Dermis blood vessel endothelial cell (primary cell): Measurements from ENCODE around the gene CDC45. TPM values are rescaled to one million over a fixed set of nuclear protein-coding genes. Genes with fewer than 3 reads are reported as not detected.
A peak's percentile ranks its signal among the peaks of the same experiment; 100 is the strongest.

ENCODE experiments used
- DNase-seq: peaks from one replicate; pipeline ENCODE4 v3.0.0; 2010
- total RNA-seq: library from RNA; depleted of rRNA; stranded (reverse); fragments of >200 nt; gene quantifications from 2 replicates; pipeline ENCODE4 v1.2.3, GENCODE V29; 2014

The CDC45 gene
- total RNA-seq, 1 donor from 2014 or later = 12.4 TPM

DNA sequence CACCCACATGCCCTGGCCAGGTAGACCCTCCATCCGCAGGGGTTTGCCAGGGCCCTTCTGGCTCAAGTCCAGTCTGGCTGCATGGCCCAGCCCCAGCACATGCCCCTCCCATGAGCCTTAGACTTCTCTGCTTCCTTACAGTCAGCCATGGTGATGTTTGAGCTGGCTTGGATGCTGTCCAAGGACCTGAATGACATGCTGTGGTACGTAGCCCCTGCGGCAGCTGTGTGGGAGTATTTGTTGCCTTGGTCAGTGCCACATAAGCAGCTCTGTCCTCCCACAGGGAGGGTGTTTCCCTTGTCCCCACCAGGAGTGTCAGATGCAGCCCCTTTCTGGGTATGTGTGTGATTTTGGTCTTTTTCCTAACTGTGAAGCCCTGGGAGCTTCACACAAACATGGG is 17.5 kb downstream of the CDC45 start:
- DNase-seq = peak; percentile 94

DNA sequence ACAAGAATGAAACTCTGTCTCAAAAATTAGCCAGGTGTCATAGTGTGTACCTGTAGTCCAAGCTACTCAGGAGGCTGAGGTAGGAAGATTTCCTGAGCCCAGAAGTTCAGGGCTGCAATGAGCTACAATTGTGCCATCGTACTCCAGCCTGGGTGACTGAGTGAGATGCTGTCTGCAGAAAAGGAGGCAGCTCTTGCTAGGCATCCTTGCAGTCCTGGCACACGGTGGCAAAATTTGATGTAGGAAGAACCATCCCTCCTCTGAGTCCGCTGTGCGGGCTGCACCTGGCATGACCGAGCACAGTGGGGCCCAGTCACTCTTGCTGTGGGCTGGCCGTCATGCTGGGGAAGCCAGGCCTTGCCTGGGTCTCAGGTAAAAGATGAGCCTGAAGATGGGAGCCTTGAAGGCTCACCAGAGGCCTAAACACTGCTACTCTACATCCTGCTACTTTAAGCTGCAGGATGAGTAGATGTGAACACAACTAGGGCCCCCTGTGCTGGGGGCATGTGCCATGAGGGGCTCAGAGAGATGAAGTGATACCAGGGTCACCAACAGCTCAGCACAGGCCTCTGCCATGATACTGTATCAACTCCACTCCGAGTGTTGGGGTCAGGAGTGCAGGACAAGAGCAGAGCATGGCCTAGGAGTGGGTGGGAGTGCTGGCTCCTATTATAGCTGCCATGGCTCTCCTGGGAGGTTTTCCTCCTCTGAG is 18.6 kb downstream of the CDC45 start:
- DNase-seq = no peak

DNA sequence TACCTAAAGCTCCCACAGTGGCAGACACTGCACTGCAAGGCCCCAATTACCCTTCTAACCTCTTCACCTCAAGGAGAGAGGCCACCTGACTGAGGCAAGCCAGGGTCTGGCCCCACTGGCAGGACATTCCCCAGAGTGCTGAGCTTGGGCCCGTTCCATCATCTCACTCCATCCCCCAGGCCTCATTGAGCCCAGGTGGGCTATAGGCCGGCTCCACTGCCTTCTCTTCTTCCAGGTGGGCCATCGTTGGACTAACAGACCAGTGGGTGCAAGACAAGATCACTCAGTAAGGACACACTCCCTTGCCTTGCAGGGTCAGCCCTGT is 19.1 kb downstream of the CDC45 start:
- no peak for DNase-seq

DNA sequence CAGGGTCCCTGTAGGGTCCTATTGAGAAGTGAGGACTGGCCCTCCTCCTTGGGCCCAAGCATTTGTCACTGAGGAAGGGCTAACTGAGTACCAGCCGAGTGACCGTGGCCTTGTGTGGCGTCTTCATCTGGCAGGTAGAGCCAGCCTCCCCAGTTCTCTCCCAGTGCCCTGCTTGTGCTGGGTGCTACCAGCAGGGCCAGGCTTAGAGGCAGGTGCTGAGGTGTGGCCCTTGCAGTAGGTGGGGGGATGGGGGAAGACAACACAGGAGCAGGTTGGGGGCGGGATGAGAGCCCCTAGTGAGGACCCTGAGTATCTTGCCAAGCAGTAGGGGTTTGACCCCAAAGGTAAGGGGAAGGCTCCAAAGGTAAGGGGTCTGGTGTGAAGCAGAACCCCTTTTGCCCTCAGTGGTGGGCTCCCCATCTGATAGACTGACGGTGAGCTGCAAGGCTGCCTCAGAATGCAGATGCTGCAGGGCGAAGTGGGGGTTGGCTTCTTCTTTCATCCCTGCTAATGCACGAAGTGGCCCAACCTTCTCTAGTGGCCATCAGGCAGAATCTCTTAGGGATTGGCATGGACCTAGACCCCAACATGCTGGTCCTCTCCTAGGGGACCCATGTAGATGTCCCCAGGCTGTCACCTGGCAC is 19.6 kb downstream of the CDC45 start:
- no peak for DNase-seq

DNA sequence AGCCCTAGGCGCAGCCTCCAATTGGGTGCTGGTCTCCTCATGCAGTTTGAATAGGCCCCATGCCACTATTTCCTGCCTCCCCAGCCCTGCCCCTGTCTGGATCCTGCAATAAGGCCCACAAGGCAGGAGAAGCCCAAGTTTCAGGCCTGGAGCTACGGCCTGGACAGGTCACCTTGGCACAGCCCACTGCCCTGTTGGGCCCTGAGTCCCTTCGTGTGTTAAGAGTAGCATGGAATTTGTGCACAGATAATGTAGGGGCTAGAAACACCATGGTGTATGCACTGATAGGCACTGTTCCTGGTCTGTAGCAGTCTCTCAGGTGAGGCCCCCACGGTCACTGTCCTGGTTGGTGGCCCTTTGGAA is 20.1 kb downstream of the CDC45 start:
- no peak for DNase-seq

DNA sequence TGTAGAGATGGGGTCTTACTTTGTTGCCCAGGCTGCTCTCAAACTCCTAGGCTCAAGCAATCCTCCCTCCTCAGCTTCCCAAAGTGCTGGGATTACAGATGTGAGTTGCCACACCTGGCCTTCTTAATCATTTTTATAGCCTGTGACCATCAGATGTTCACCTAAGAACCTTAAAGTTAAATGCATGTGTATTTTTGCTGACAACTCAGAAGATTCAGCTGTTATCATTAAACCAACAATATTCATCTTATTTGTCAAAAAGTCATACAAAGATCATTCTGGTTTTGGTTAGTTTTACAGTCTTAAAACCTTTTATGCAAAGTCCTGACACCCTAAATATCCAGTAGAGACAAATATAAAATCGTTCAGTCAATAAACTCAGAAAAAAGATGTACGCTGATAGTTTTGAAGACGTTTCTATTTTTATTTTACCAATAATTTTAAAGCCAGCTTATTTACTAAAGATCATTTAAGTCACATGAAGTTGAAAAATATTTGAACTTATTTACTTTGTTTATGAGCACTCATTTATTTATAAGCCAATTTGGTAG is 22.3 kb downstream of the CDC45 start:
- no peak for DNase-seq

DNA sequence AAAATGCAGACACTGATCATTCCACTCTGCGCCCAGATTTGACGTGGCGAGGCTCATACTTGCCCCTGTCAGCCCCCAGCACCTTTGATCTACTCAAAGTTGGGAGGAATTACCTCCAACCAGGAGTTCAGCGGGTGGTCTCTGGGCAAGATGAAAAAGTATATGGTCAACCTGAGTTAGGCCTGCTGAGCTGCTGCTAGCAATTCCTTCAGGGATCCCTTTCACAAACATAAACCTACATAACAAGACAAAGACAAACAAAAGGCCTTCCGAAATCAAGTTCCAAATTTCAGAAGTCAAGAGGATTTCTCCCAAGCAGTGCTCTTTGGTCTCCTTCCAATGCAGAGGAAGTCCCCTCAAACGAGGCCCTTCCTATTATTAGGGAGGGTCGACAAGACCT is 23.6 kb downstream of the CDC45 start:
- DNase-seq = no peak

DNA sequence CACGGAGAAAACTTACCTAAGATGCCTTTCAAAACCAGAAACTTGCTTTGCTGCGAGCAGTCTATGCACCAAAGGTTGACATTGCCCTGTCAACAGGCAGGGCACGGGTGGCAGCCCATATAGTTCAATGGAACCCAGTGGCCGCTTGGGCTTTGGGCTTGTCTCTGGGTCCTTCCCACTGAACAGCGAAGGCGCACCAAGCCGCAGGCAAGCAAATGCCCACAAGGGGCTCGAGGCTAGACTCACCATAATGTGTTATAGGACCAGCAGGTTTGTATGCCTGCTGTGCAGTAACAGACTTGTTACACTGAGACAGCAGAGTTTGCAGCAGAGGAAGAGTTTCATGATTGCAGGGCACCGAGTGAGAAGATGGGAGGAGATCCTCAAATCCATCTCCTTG is 24.1 kb downstream of the CDC45 start:
- no peak for DNase-seq

DNA sequence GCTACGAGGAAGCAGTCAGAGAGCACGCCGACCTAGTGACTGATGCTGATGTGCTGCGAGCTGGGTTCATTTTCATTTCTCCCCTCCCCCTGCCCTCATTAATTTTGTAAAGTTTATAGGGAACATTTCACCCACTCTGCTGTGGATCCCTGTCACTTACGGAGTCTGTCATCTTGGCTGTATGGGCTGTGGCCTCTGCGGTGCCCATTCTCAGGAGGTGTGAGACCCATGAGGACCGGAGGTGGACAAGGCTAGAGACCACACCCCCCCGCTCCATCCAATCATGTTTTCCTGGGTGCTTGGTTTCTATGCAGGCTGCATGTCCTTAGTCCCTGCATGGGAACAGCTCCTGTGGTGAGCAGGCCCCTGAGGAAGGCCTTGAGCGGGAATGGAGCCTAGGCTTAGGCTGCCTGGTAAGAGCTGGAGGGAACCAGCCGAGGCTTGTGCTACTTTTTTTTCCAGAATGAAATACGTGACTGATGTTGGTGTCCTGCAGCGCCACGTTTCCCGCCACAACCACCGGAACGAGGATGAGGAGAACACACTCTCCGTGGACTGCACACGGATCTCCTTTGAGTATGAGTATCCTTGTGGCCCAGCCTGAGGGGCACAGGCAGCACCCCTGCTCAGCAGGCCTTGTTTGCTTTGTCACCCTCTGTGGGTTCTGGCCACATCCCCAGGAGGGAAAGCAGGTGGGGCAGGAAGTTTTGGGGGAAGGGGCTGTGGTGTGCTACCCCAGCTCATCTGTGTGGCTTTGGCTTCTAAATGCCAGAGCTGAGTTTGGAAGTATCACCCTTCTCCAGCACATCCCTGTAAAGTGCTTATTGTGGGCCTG is 25.4 kb downstream of the CDC45 start:
- no peak for DNase-seq

DNA sequence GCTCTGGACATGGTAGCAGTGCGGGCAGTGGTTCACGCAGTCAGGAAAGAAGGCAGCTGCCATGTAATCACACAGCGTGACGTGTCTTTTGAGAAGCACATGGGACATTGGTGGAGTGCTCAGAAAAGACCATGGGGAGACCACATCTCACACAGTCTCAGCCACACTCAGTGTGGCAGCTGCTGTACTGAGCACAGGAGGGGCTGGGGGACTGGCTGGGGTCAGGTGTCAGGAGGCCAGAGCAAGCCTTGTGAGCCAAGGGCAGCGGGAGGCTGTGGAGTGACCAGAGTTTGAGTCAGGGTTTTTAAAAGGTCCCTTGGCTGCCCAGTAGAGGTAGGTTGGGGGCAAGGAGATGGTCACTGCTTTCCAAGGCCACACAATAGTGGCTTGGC is 26.0 kb downstream of the CDC45 start:
- DNase-seq = no peak

DNA sequence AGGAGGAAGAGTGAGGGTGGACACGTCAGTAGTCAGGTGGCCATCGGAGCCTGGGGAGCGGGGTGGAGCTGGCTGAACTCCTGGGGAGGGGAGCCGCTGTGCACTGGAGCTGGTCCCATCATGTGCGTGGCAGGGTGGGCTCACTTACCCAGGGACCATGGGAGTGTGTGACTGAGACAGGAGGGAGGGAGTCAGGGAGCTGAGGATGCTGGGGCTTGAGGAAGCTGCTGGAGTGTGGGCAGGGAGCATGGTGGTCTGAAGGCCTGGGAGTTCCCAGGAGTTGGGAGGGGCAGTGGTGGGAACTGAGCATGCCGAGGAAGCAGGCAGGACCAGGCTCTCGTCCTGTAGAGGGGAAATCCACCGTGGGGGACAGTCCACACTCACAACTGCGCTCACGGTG is 26.5 kb downstream of the CDC45 start:
- DNase-seq = no peak

DNA sequence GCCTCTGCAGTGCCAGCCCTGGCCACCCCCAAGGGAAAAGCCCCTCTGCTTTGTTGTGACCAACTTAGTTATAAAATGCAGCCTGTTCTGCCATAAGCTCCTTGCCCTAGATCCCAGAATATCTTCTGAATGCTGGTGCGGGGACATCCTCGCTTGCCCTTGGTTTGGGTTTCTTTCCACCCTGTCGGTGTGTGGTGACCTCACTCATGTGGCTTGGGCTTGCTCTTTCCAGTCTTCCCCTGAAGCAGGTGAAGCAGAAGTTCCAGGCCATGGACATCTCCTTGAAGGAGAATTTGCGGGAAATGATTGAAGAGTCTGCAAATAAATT is 27.8 kb downstream of the CDC45 start:
- DNase-seq = no peak

DNA sequence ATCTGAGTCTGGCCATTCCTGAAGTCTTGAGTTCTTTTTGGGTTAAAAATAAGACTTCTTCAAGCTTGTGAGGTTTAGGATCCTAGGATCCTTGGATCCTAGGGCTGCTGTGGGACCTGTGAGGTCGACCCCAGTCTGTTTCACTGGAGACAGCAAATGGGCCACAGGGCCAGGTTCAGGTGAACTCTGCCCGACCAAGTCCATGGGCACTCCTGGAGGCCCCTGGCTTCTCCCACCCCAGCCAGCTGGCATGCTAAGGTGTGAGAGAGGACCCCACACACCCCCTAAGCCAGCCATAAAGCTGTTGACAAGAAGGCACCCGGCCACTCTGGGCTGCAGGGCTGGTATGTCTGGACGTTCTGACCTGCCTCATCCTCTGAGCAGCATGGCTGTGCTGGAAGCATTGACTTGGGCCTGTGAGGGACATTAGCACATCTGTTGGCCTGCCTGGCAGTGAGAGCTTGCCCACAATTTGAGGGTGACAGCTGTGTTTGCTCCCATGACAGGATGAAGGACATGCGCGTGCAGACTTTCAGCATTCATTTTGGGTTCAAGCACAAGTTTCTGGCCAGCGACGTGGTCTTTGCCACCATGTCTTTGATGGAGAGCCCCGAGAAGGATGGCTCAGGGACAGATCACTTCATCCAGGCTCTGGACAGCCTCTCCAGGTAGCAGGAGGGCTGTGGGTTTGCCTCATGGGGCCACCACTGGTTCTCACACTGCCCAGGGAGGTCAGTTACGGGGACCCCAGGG is 28.5 kb downstream of the CDC45 start:
- DNase-seq = no peak

DNA sequence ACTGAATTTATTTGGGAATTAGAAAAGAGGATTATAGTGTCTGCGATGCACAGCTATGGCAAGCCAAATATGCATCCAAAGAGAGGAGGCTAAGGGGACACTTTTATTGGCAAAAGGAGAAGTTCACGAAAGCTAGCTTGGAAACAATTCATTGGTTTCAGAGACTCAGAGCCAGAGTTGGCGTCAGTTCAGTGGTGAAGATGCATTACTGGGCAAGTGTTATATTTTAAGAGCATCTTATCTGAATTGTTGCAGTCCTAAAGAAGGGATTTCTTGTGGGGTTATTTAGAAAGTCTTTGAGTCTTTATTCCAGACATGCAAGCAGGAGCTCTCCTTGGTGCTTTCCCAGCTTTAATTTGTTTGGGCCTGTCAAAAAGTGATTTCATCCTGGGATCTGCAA is 29.5 kb downstream of the CDC45 start:
- no peak for DNase-seq

DNA sequence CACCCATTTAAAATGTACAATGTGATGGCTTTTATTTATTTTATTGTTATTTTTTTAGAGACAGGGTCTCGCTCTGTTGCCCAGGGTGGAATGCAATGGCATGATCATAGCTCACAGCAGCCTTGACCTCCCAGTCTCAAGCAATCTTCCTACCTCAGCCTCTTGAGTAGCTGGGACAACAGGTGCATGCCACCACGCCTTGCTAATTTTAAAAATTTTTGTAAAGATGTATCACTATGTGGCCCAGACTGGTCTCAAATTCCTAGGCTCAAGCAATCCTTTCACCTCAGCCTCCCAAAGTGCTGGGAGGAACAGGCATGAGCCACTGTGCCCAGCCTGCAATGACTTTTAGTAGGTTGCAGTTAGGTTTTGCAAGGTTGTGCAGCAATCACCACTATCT is 30.2 kb downstream of the CDC45 start:
- DNase-seq = no peak

DNA sequence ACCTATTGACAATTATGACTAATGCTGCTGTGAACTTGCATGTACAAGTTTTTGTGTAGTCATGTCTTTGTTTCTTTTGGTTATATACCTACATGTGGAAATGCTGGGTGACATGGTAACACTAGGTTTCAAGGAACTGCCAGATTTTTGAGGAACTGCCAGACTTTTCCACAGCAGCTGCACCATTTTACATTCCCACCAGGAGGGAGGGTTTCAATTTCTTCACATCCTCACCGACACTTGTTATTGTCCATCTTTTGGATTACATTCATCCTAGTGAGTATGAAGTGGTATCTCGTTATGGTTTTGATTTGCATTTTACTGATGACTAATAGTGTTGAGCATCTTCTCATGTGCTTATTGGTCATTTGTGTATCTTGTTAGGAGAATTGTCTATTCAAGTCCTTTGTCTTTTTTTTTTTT is 31.2 kb downstream of the CDC45 start:
- no peak for DNase-seq

DNA sequence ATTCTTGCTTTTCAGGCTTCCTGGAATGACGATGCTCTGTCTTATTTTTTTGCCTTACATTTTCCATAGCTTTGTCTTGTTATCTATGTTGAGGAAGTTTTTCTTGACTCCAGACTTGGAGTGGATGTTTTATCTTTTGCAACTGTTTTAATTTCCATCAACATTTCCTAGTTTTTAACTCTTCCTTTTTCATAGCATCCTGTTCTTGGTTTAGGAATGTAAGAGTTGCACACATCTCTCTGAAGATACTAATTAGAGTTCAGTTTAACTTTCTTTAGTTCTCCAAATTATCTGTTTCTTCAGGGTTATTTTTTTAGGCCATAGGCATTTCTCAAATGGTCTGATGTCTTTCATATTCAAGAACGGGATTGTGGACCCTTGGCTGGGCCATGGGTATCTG is 34.1 kb downstream of the CDC45 start:
- DNase-seq = no peak

DNA sequence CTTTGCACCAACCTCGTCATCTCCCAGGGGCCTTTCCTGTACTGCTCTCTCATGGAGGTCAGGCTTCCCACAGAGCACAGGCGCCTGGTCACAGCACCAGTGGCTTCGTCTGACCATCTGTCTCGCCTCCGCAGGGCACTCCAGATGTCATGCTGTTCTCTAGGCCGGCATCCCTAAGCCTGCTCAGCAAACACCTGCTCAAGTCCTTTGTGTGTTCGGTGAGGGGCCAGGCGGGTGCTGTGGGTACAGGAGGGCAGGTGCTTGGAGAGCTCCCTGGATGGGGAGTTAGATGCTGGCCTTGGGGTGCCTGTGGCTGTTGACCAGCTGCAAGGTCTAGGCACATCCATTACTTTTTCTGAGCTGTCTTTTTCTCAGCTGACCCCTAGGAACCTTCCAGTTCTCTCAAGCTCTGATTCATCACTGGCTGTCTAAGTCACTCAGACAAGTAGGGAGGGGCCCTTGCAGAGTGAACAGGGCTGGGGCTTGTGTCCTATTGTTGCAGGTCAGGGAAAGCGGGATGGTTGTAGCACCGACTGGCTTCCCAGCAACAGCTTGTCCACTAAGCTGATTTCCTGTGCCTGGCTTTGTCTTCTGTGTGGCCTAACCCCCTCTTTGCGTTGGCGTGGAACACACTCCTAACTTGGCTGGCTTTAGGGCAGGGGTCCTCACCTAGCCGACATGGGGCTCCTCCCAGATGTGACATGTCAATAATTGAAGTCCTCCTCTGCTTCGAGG is 35.3 kb downstream of the CDC45 start:
- DNase-seq = peak; percentile 37

DNA sequence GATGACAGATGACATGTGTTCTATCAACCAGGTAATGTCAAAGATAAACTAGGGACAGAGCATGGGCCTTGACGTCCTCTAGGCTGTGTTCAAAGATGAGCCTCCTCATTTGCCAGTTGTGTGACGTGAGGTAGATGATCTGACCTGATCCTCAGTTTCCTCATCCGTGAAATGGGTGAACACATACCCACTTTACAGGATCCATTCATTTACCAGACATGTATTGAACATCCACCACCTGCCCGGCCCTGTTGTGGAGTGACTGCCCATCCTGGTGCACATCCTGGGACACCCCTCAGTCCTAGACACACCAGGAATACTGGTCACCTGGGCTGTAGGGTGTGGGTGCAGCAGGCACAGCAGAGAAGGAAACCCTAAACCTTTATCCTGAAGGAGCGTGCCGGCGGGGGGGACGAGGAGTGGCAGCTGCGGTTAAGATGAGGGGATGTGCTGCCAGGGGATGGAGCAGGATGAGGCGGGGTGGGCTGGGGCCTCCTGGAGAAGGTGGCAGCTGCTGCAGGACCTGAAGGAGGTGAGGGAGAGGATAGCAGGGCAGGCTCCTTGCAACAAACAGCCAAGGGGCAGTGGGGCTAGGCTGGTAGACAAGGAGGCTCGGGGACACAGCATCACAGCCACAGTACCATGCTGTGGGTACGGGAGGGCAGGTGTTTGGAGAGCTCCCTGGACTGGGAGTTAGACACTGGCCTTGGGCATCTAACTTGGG is 36.1 kb downstream of the CDC45 start:
- no peak for DNase-seq

DNA sequence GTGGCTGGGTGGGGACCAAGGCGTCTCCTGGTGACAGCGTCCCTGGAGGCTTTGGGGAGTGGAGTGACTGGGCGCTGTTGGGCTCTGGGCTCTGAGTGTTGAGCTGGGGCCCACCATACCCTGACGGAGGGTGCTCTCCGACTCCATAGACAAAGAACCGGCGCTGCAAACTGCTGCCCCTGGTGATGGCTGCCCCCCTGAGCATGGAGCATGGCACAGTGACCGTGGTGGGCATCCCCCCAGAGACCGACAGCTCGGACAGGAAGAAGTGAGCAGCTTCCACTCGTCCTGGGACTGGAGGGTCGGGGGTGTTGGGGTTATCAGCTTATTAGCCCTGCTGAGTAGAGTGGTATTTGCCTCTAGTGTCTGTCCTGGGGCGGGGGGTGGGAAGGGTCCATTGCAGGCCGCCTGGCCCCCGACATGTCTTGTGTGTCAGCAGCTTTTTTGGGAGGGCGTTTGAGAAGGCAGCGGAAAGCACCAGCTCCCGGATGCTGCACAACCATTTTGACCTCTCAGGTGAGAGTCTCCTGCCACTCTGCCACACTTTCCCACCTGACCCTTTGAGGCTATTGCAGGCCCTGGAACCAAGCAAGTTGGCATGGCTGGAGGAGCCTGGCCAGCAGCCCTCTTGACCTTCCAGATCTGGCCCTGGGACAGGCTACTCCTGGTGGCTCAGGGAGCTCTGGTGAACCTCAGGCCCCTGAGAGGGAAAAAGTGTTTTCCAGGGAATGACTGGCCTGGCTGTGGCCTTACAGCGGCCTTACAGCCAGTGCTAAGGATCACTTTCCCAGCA is 36.9 kb downstream of the CDC45 start:
- DNase-seq = no peak

DNA sequence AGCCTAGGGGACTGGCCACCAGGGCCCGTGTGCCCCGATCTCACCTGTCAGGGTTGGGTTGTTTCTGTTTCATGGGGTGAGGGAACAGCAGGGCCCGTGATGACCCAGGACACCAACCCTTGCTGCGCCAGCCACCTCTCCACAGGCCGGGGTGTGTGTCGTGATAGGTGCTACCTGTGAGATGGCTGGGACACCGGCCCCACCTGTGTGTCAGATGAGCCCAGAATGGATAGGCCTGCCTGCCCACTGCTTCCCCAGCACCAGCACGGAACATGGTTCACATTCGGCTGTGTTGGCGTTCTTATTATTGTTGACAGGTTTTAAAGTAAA is 37.4 kb downstream of the CDC45 start:
- DNase-seq = no peak
